HG02970 (cell line): Measurements from ENCODE around the gene CUL7.
"Not testable (repeated sequence)": the region's sequence is repeated elsewhere in the genome, so short reads cannot be mapped to it uniquely, and the experiment has no call there.

Experiments
- ATAC-seq: cut with Tn5 transposase; IDR thresholded peaks from one replicate; pipeline ENCODE4 v1.9.1; 2021; ENCODE audit warnings: mild to moderate bottlenecking, moderate library complexity, moderate number of reproducible peaks; ENCODE audit not compliant: unreplicated experiment, low FRiP score

CUL7 gene

DNA sequence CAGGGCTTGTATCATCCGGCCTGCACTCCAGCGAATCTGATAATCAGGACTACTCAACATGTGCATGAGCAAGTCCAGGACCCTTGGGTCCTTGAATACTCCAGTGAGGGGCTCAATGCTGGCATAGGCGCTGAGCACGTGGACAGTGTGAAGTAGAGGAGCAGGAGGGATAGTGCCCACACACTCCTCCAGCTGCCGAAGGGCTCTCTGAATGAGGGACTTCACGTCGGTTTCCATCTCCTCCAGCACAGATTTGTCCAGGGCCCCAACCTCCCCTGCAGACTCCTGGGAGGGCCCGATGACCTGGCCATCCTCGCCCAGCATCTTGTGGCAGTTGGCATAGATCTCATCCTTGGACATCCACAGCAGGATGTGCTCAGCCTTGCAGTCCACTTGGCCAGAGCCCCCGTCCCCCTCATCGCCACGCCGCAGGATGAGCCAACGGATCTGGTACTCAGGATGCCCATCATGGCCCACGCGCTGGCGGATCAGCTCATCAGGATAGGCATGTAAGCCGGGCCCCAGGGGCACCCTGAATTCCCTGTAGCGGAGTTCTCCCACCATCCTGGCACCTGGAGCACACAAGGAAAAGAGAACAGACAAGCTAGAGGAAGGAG is 1.3 kb downstream of the CUL7 start:
- no peak for ATAC-seq

- no peak for ATAC-seq
Measured at GRCh38 chr6:43050981-43051380, 2.7 kb downstream of the CUL7 start.

DNA sequence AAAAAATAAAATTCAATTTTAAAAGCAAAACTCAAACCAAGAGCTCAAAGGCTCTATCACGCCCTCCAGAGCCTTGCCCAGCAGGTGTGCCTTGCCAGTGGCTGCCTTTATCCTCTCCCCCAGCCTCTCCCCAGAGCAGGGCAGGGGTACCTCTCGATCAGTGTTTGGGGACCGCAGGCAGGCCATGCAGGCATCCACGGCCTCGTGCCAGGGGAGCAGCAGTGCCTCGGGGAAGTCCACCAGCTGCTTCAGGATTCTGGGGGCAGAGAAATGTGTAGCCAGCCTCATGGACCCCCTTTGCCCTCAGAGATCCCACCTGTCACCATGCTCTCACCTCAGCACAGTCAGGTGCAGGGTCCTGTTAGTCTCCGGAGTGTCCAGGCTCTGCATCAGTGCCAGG is 5.7 kb downstream of the CUL7 start:
- no peak for ATAC-seq

- no peak for ATAC-seq
Measured at GRCh38 chr6:43045371-43045930, 8.2 kb downstream of the CUL7 start.

DNA sequence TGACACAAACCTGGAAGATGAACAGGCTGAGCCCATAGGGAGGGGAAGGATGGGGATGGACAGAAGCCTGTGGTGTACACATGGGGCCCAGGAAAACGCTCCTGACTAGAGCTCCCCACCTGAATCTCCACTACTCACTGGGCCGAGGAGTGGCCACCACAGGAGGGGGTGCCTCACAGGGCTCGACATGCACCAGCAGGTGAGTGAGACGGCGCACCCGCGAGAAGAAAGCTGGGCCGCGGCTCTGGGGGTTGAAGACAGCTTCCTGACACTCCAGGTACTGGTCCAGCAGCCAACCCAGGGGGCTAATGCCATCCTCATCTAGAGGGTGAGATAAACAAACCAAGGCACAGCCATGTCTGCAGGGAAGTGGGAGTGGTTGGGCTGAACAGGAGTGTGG is 10.3 kb downstream of the CUL7 start:
- no peak for ATAC-seq

- ATAC-seq, result not testable (repeated sequence)
Measured at GRCh38 chr6:43041475-43041874, 12.2 kb downstream of the CUL7 start.

GRCh38 chr6:43040542-43041257 is 13.0 kb downstream of the CUL7 start:
- no peak for ATAC-seq

DNA sequence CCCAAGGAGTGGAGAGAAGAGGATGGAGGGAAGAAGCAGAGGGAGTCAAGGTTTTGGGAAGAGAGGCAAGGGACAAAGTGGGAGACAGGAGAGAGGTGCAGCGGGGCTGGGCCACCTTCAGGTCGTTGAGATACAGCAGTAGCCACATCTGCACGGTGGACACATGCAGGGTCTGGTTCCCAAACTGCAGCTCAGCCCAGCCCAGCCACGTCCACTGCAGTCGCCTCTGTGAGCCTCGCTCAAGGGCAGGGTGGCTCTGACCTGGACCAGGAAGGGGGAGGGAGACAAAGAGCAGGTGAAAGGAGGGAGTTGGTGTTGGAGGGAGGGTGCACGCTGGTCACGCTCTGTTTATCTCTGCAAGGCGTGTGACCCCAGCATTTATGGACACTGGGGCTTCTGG is 14.9 kb downstream of the CUL7 start:
- no peak for ATAC-seq

DNA sequence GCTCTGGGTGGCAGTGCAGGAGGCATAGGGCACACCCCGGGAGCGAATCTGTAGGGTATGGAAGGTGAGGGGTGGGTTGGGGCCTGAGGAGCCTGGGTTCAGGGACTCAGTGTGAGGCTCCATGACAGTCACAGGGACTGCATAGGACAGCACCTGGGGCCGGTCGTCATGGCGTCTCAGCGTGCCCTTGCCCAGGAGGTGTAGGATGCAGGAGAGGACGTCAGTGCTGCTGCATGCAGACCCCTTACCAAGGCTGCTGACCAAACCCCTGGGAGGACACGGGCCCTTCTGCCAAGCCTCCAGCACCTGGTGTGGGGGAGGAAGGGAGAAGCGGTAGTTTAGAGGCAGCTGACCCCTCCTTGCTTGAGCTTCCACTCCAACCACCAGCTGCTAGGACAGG is 15.9 kb downstream of the CUL7 start:
- no peak for ATAC-seq

GRCh38 chr6:43037197-43037596 is 16.5 kb downstream of the CUL7 start:
- ATAC-seq, result no peak

DNA sequence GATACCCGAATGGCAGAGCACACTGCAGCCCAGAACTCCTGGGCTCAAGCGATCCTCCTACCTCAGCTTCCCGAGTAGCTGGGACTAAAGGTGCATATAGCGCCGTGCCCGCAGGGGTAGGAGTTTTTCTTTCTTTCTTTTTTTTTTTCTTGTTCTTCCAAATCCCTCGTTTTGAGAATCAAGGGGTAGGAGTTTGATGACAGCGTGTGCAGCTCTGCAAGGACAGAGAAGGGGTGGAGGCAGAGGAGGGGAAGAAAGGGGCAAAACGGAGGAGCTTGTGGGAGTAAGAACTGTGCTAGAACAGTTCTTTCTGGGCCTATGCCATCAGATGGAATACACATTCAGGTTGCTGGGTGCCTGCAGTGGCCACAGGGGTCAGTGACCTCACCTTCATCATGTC is 16.9 kb downstream of the CUL7 start:
- no peak for ATAC-seq

- ATAC-seq, result no peak
Measured at GRCh38 chr6:43035495-43036194, 18.0 kb downstream of the CUL7 start.

DNA sequence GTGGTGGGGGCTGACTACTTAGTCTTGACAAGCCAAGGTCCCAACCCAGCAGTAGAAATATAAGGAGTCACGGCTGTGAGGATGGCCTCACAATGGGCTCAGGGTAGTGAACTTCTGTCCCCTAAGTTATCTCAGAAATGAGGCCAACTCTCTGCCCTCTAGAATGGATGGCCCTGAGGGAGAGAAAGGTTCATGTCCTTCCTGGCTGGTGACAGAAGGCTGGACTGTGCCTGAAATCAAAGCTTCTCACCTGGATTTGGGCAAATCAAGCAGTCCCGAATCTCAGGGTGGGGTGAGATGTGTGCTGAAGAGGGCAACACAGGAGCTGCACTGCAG is 19.5 kb downstream of the CUL7 start:
- no peak for ATAC-seq

- ATAC-seq, result no peak
Measured at GRCh38 chr6:43033496-43034189, 20.0 kb downstream of the CUL7 start.

GRCh38 chr6:43032326-43032725 is 21.3 kb downstream of the CUL7 start:
- no peak for ATAC-seq

DNA sequence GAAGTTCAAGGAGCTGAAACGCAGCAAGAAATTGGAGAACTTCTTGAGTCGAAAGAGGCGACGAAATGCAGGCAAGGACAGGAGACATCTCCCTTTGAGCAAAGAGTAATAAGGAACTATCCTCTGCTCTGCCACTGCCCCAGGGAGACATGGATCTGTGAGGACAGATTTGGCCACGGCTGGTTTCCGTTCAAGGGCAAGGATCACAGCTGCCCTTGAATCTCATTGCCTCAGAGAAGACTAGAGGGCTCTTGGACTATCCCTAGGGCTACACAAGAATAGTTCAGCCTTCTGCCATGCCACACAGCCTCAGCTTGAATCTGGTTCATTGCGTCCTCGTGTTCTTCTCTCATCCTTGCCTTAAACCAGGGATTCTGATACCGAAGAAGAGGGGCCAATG is 24.5 kb downstream of the CUL7 start:
- ATAC-seq, result no peak

DNA sequence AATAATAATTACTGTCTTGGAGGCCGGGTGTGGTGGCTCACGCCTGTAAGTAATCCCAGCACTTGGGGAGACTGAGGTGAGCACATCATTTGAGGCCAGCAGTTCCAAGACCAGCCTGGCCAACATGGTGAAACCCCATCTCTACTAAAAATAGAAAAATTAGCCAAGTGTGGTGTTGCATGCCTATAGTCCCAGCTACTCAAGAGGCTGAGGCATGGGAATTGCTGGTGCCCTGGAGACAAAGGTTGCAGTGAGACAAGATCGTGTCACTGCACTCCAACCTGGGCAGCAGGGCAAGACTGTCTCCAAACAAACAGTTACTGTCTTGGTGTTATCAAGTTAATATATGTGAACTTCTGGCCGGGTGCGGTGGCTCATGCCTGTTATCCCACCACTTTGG is 27.3 kb downstream of the CUL7 start:
- no peak for ATAC-seq

DNA sequence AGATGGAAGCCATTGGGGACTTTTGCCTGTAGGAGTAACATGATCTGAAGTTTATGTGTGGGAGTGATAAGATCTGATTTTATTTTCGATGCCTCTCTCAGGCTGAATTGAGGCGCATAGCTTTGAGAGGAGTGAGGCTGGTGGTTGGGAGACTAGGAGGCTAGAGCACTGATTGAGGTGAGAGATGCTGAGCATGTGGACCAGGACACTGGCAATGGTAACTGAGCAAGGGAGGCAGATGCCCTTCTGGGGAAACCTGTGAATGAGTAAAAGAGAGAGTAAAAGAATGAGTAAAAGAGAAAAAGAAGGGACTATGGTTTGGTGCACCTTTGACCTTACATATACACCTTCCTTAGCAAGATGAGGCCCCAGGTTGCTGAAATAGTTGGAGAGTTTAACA is 29.2 kb downstream of the CUL7 start:
- ATAC-seq, result no peak

DNA sequence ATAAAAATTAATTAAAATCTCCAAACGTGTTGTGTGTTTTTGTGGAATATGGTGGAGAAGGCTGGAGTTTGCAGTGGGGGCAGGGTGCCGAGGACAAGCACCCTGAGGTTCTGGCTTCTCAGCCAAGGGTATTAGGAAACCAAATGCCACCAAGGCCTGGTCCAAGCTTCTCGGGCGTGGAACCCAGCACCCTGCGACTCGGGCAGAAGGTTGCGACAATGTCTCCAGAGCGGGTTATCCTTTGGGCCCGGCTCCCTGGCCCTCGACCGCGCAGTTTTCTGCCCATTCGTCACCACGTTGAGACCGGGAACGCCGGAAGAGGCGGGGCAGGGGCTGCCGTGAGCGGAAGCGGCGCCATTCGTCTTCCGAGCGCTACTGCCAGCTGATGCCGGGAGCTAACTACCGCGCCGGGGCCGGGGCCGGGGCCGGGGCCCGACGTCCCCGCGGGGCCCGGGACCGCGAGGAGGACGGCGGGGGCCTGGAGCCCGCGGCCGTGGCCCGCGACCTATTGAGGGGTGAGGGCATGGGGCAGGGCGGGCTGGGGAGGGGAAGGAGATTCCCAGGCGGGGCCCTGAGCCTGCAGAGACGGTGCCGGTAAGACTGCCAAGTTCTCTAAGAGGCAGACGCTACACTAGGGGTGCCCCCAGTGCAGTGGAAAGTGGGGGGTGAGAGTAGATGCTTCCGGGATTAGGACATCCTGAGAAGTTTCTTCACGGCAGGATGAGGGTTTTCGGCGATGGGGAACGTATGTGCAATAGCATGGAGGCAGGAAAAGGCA is 32.2 kb downstream of the CUL7 start, which contains the start of gene RRP36:
Gene RRP36, plus strand, starts transcription at position 354 of the 778 bp plus-strand sequence. Its CDS starts 32 bp downstream, at position 386.
- no peak for ATAC-seq

DNA sequence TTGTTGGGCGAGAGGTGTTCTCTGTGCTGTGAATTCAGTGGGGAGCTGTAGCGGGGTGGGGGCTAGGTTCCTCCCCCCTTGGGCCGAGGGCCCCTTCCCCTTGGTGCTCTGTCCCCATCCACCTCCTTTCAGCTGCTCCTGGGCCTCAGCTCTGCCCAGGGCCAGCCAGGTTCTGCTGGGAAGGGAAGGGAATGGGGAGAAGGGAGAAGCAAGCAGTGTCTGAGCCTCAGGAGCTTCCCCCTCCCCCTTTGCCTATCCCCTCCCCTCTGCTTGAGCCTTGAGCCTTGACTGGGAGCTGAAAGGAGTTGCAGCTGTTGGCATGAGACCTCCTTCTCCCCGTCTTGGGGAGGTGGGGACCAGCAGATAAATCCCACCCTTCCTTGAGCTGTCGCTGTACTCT is 32.8 kb downstream of the CUL7 start:
- no peak for ATAC-seq
